H1 (cell line): Measurements from ENCODE around the gene RNF126. TPM values are rescaled to one million over a fixed set of nuclear protein-coding genes. Genes with fewer than 3 reads are reported as not detected.

Source experiments
- ZNF274 ChIP-seq: IDR thresholded peaks from 2 replicates; pipeline ENCODE4 v1.7.0; 2012; ENCODE audit warnings: low read length, borderline replicate concordance; ENCODE audit errors: extremely low read depth
- polyA plus RNA-seq, 7 experiments: library from polyadenylated mRNA; depleted of rRNA in 3 of 7; stranded (reverse) in 5 of 7; unstranded in 2 of 7; fragments of >200 nt in 5 of 7; fragments of 200-250 nt in 2 of 7; gene quantifications; 1 replicate in 5 of 7; 2 replicates in 1 of 7; 4 replicates in 1 of 7; pipeline versions ENCODE4 v1.2.1 to v1.2.3, GENCODE V29; 2011 to 2013; ENCODE audit warnings: missing spikeins in 2 of 7, mixed read lengths in 2 of 7
- total RNA-seq: library from RNA; stranded (reverse); fragmentation: NEBNext Ultra II Directional; extraction: Animal tissue kit (Norgen Biotek cat#: 25700); gene quantifications from 2 replicates; pipeline ENCODE4 v1.2.1, GENCODE V29; 2021

The RNF126 gene
- total and polyA plus RNA-seq, 2 of the 8 experiments (the other 6 are each of a cell fraction or from before 2014, with no cell fraction given): 21.8 to 68.0 TPM

DNA sequence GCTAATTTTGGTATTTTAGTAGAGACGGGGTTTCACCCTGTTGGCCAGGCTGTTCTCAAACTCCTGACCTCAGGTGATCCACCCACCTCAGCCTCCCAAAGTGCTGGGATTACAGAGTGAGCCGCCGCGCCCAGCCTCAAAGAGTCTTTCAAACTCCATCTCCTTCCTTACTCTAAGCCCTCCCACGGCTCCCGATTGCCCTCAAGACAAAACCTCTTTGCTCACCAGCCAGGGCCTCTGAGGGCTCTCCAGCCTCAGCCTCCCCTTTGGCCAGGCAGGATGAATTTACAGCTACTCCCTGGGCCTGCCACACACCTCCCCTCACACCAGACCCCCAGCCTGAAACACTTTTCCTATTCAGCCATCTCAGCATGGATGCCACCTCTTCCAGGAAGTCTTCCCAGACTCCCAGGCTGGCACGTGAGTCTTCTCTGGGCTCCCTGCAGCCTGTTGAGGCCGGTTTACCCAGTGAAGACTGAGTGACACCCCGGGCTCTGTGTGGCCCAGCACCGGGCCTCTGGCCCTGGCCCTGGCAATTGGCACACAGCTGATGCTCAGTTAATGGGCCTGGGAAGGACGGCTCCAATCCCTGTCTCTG, 24.7 kb upstream of the RNF126 start (continued):
- TF ChIP-seq ZNF274: no peak
